ENCODE data around the gene ZSCAN18. TPM values are rescaled to one million over a fixed set of nuclear protein-coding genes. Genes with fewer than 3 reads are reported as not detected.

ZSCAN18 gene
- total and polyA plus RNA-seq, 2 of the 13 experiments (the other 11 are each of a cell fraction or from before 2014, with no cell fraction given) = not detected

DNA sequence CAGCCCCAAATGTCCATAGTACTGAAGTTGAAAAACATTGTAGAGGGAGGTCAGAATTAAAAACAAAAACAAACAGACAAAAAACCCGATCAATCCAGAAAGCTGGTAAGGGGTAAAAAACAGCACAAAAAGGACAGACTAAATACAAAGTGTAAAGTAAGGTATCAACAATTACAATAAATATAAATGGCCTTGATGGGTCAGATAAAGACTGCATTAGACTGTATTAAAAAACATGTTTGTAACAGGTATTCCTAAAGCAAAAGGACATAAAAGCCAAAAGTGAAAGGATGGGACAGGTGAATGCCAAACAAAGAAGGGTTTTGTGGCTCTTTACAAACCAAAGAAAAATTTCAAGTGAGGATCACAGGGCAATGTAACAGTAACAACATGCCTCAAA is 36.2 kb upstream of the ZSCAN18 start (continued):
- no peak for TF ChIP-seq ZNF484 (CRISPR knock-in tag; IDR thresholded peaks at IDR 0.05; ENCODE audit: borderline replicate concordance, low read depth)
- no peak for TF ChIP-seq RORA (CRISPR knock-in tag; IDR thresholded peaks at IDR 0.05)
- TF ChIP-seq MAFK (conservative IDR thresholded peaks at IDR 0.05 in 1 of 2, IDR thresholded peaks at IDR 0.05 in 1 of 2; ENCODE audit: low read length in 2 of 2) = no peak
- TF ChIP-seq NR2C2 (CRISPR knock-in tag; IDR thresholded peaks at IDR 0.05; ENCODE audit: borderline replicate concordance) = no peak
- no peak for TF ChIP-seq RCOR2 (CRISPR knock-in tag; IDR thresholded peaks at IDR 0.05)
- TF ChIP-seq, protein P1, sequence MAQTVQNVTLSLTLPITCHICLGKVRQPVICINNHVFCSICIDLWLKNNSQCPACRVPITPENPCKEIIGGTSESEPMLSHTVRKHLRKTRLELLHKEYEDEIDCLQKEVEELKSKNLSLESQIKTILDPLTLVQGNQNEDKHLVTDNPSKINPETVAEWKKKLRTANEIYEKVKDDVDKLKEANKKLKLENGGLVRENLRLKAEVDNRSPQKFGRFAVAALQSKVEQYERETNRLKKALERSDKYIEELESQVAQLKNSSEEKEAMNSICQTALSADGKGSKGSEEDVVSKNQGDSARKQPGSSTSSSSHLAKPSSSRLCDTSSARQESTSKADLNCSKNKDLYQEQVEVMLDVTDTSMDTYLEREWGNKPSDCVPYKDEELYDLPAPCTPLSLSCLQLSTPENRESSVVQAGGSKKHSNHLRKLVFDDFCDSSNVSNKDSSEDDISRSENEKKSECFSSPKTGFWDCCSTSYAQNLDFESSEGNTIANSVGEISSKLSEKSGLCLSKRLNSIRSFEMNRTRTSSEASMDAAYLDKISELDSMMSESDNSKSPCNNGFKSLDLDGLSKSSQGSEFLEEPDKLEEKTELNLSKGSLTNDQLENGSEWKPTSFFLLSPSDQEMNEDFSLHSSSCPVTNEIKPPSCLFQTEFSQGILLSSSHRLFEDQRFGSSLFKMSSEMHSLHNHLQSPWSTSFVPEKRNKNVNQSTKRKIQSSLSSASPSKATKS (CRISPR knock-in tag; IDR thresholded peaks at IDR 0.05) = no peak
- no peak for TF ChIP-seq MIER3 (CRISPR knock-in tag; IDR thresholded peaks at IDR 0.05; ENCODE audit: borderline replicate concordance)

DNA sequence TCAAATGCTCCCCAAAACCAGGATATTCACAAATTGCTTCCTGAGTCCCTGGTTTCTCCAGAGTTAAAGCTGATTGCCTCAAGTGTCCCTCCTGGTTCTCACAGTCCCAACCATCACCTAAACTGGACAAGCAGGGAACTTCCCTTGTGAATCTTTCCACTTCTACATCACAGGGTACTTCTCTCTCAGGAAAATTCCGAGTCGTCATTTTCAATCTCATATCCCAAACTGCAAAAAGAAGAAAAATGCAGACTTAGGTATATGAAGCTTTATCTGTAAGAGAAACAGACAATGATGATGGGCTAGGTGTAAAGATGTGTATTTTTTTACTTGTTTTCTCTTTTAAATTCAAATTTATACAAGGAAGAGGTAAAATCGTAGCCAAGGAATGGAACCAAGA is 31.3 kb upstream of the ZSCAN18 start:
- H4K20me1 ChIP-seq (ENCODE audit: insufficient read depth, low read length) = no peaks in the 10 kb centered on the region
- no peak for TF ChIP-seq U2AF1 (optimal IDR thresholded peaks at IDR 0.05; ENCODE audit: low read depth, low read length)
- no peak for TF ChIP-seq ARNTL (CRISPR knock-in tag; IDR thresholded peaks at IDR 0.05)
- TF ChIP-seq MAFF (IDR thresholded peaks at IDR 0.05; ENCODE audit: low read depth, low read length) = peak; percentile 64
- TF ChIP-seq MAFK (conservative IDR thresholded peaks at IDR 0.05 in 1 of 2, IDR thresholded peaks at IDR 0.05 in 1 of 2; ENCODE audit: low read length in 2 of 2) = peak; percentile 56 to 62; a peak in 3 of 4 replicates
- TF ChIP-seq NFKB2 (CRISPR knock-in tag; IDR thresholded peaks at IDR 0.05; ENCODE audit: borderline replicate concordance) = no peak
- FAIRE-seq (no peak), DNase-seq (ENCODE audit: low spot score) (no peak), ATAC-seq (no peak)
- H3K36me3 ChIP-seq (replicated peaks in 1 of 2; ENCODE audit: control insufficient read depth in 1 of 2, insufficient read depth in 2 of 2, low read length in 2 of 2) = peaks cover 17 to 44% of the 10 kb centered on the region in 2 experiments; a peak in 4 of 5 replicates
- no peak overlapping the region for H2AFZ ChIP-seq (ENCODE audit: low read length)
- no peaks in the 10 kb centered on the region for H3K27me3 ChIP-seq (ENCODE audit: control insufficient read depth in 1 of 2, insufficient read depth in 2 of 2, low read length in 2 of 2)
- H3K27ac ChIP-seq (ENCODE audit: extremely low read length, insufficient read depth, low read length) = no peak overlapping the region
- H3K9ac ChIP-seq (ENCODE audit: insufficient read depth, low read depth, low read length) = no peak overlapping the region
- in situ Hi-C loops (cut with HindIII; ENCODE audit: extremely low pct_ligation_motif_present, low pct_unique_long_range_greater_than_20kb) = no loop called here
- ChIA-PET POLR2A (no interaction called here), CTCF (ENCODE audit: low intra/inter-chr PET ratio, low total read pairs) (no interaction called here)
- BruUV-seq (replicated peaks) = no TSS peak
- H3K4me3 ChIP-seq (replicated peaks in 1 of 3; ENCODE audit: insufficient read depth in 1 of 3, low read depth in 2 of 3, low read length in 3 of 3) = no peak overlapping the region
- intact Hi-C loops (cut with micrococcal nuclease; ENCODE audit: unreplicated experiment) = no loop called here
- H3K4me2 ChIP-seq (ENCODE audit: low read depth, low read length) = no peak overlapping the region
- H3K4me1 ChIP-seq (ENCODE audit: insufficient read depth, low read length) = no peaks in the 10 kb centered on the region
- H3K79me2 ChIP-seq (ENCODE audit: insufficient read depth, low read length) = no peaks in the 10 kb centered on the region
- H3K9me3 ChIP-seq (ENCODE audit: low read length) = peaks cover 100% of the 10 kb centered on the region
- WGBS (ENCODE audit: low lambda C conversion rate) = 97% methylated on average over 3 of the region's 3 CpGs
